ENCODE results near the gene ZNF77.

- TF ChIP-seq L3MBTL2 (conservative IDR thresholded peaks at IDR 0.05) = no peak
- TF ChIP-seq SP1 (IDR thresholded peaks at IDR 0.05) = no peak
- TF ChIP-seq FOXM1 (IDR thresholded peaks at IDR 0.05; ENCODE audit: borderline replicate concordance) = no peak
- no peak for TF ChIP-seq SUZ12 (IDR thresholded peaks at IDR 0.05)
- TF ChIP-seq FOXK2 (IDR thresholded peaks at IDR 0.05) = no peak
Measured at GRCh38 chr19:2976609-2977000, 31.8 kb upstream of the ZNF77 start.
